ENCODE measurements around the gene MYO9A.

The MYO9A gene

GRCh38 chr15:71812966-71813722 lies 304.8 kb downstream of the MYO9A start:
- DNase-seq (ENCODE audit: low read depth in 1 of 2, low spot score in 1 of 2), result no peak

- no peak for DNase-seq (ENCODE audit: low read depth in 1 of 2, low spot score in 1 of 2)
These were observed 305.9 kb downstream of the MYO9A start for GRCh38 chr15:71811752-71812735.

- DNase-seq (ENCODE audit: low read depth in 1 of 2, low spot score in 1 of 2), result no peak
These were observed 306.8 kb downstream of the MYO9A start for GRCh38 chr15:71811036-71811736.

GRCh38 chr15:71810256-71811035 lies 307.5 kb downstream of the MYO9A start, which contains the start of gene NR2E3:
Gene NR2E3 (plus strand): TSS chr15:71810554. CDS start chr15:71810744, 190 bp downstream.
- DNase-seq (ENCODE audit: low read depth in 1 of 2, low spot score in 1 of 2), result no peak

- no peak for DNase-seq (ENCODE audit: low read depth in 1 of 2, low spot score in 1 of 2)
These were observed 308.6 kb downstream of the MYO9A start for GRCh38 chr15:71809346-71809745.

- DNase-seq (ENCODE audit: low read depth in 1 of 2, low spot score in 1 of 2), result no peak
These were observed 309.5 kb downstream of the MYO9A start for GRCh38 chr15:71808311-71809020.

- DNase-seq (ENCODE audit: low read depth in 1 of 2, low spot score in 1 of 2), result no peak
These were observed 310.3 kb downstream of the MYO9A start for GRCh38 chr15:71807691-71808091.

GRCh38 chr15:71807125-71807629 lies 310.8 kb downstream of the MYO9A start:
- DNase-seq (ENCODE audit: low read depth in 1 of 2, low spot score in 1 of 2), result no peak

GRCh38 chr15:71806452-71806931 lies 311.5 kb downstream of the MYO9A start:
- DNase-seq (ENCODE audit: low read depth in 1 of 2, low spot score in 1 of 2), result no peak

- no peak for DNase-seq (ENCODE audit: low read depth in 1 of 2, low spot score in 1 of 2)
These were observed 313.1 kb downstream of the MYO9A start for GRCh38 chr15:71804695-71805470.

GRCh38 chr15:71804226-71804625 lies 313.7 kb downstream of the MYO9A start:
- no peak for DNase-seq (ENCODE audit: low read depth in 1 of 2, low spot score in 1 of 2)

- DNase-seq (ENCODE audit: low read depth in 1 of 2, low spot score in 1 of 2), result no peak
These were observed 315.2 kb downstream of the MYO9A start for GRCh38 chr15:71802770-71803169.

- DNase-seq (ENCODE audit: low read depth in 1 of 2, low spot score in 1 of 2), result no peak
These were observed 315.9 kb downstream of the MYO9A start for GRCh38 chr15:71801935-71802655.

GRCh38 chr15:71800835-71801745 lies 316.9 kb downstream of the MYO9A start:
- DNase-seq (ENCODE audit: low read depth in 1 of 2, low spot score in 1 of 2), result no peak

- DNase-seq (ENCODE audit: low read depth in 1 of 2, low spot score in 1 of 2), result no peak
These were observed 317.8 kb downstream of the MYO9A start for GRCh38 chr15:71800190-71800589.

GRCh38 chr15:71798641-71799040 lies 319.3 kb downstream of the MYO9A start:
- no peak for DNase-seq (ENCODE audit: low read depth in 1 of 2, low spot score in 1 of 2)

GRCh38 chr15:71792521-71792920 lies 325.4 kb downstream of the MYO9A start:
- DNase-seq (ENCODE audit: low read depth in 1 of 2, low spot score in 1 of 2), result no peak
